OCI-LY7 (cell line): ENCODE measurements around the gene ZIM2.

ENCODE experiments used
- CTCF ChIP-seq: fragments of 200-600 bp; sonication (generic); conservative IDR thresholded peaks from 2 replicates; pipeline ENCODE4 v1.5.1; 2014; ENCODE audit warnings: mild to moderate bottlenecking, antibody characterized with exemption, low read length, moderate library complexity, mixed read lengths
- EZH2phosphoT487 ChIP-seq: fragments of 200-600 bp; sonication (generic); IDR thresholded peaks from 2 replicates; pipeline ENCODE4 v1.6.1; 2018; ENCODE audit warnings: low read depth, borderline replicate concordance, mild to moderate bottlenecking, mixed run types, antibody characterized with exemption, low read length, moderate library complexity, mixed read lengths

- TF ChIP-seq CTCF (no peak), EZH2phosphoT487 (no peak)
Measured at GRCh38 chr19:56823417-56823816, 17.1 kb downstream of the ZIM2 start.
